ENCODE measurements around the gene SLC6A11. TPM values are rescaled to one million over a fixed set of nuclear protein-coding genes. Genes with fewer than 3 reads are reported as not detected.

SLC6A11 gene
- total and polyA plus RNA-seq, 2 of the 13 experiments (the other 11 are each of a cell fraction or from before 2014, with no cell fraction given): 17.9 to 34.5 TPM

GRCh38 chr3:10813425-10813824 lies 2.6 kb upstream of the SLC6A11 start (continued):
- TF ChIP-seq IKZF4 (CRISPR knock-in tag; IDR thresholded peaks at IDR 0.05; ENCODE audit: borderline replicate concordance, low read depth, not compliant biosample characterization) (no peak), SNAPC4 (CRISPR knock-in tag; IDR thresholded peaks at IDR 0.05) (no peak), ZNF549 (CRISPR knock-in tag; IDR thresholded peaks at IDR 0.05) (no peak), FOXA1 (IDR thresholded peaks at IDR 0.05) (no peak), FOXA1 (CRISPR knock-in tag; IDR thresholded peaks at IDR 0.05) (0 out of 2 replicates have a peak, but pooled peaks have one; percentile 13), U2AF1 (optimal IDR thresholded peaks at IDR 0.05; ENCODE audit: low read depth, low read length) (no peak), CERS6 (CRISPR knock-in tag; IDR thresholded peaks at IDR 0.05) (no peak), ZFX (CRISPR knock-in tag; IDR thresholded peaks at IDR 0.05; ENCODE audit: low read depth) (no peak), ONECUT2 (CRISPR knock-in tag; IDR thresholded peaks at IDR 0.05) (no peak), ZBTB14 (CRISPR knock-in tag; IDR thresholded peaks at IDR 0.05) (no peak), PHF5A (CRISPR knock-in tag; IDR thresholded peaks at IDR 0.05; ENCODE audit: low read depth, unreplicated experiment) (no peak), ZNF790 (CRISPR knock-in tag; IDR thresholded peaks at IDR 0.05; ENCODE audit: borderline replicate concordance) (no peak), SUZ12 (IDR thresholded peaks at IDR 0.05; ENCODE audit: low read depth, low read length) (no peak), ZNF589 (CRISPR knock-in tag; conservative IDR thresholded peaks at IDR 0.05) (no peak), PREB (CRISPR knock-in tag; IDR thresholded peaks at IDR 0.05) (no peak), PBX3 (CRISPR knock-in tag; IDR thresholded peaks at IDR 0.05; ENCODE audit: borderline replicate concordance) (no peak), HDAC6 (IDR thresholded peaks at IDR 0.05; ENCODE audit: low read depth, low read length) (no peak), ZNF616 (CRISPR knock-in tag; IDR thresholded peaks at IDR 0.05; ENCODE audit: low read depth) (no peak), ZNF788 (CRISPR knock-in tag; IDR thresholded peaks at IDR 0.05; ENCODE audit: borderline replicate concordance) (no peak), GPBP1L1 (CRISPR knock-in tag; IDR thresholded peaks at IDR 0.05) (no peak)

Data from HepG2 (cell line).